ENCODE measurements around the gene LMNA.

The LMNA gene

DNA sequence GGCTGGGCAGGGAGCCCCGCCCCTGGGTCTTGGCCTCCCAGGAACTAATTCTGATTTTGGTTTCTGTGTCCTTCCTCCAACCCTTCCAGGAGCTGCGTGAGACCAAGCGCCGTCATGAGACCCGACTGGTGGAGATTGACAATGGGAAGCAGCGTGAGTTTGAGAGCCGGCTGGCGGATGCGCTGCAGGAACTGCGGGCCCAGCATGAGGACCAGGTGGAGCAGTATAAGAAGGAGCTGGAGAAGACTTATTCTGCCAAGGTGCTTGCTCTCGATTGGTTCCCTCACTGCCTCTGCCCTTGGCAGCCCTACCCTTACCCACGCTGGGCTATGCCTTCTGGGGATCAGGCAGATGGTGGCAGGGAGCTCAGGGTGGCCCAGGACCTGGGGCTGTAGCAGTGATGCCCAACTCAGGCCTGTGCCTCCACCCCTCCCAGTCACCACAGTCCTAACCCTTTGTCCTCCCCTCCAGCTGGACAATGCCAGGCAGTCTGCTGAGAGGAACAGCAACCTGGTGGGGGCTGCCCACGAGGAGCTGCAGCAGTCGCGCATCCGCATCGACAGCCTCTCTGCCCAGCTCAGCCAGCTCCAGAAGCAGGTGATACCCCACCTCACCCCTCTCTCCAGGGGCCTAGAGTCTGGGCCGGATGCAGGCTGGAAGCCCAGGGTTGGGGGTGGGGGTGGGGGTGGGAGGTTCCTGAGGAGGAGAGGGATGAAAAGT is 20.4 kb downstream of the LMNA start:
- no peak overlapping the region for H3K4me2 ChIP-seq (ENCODE audit: low read length)
- no peak overlapping the region for H3K23ac ChIP-seq (ENCODE audit: low read length)
- H2AK5ac ChIP-seq (ENCODE audit: low read length) = no peak overlapping the region
- no peak overlapping the region for H3K56ac ChIP-seq (ENCODE audit: low read length)
- H3K4me1 ChIP-seq (ENCODE audit: control insufficient read depth, low read depth, low read length) = peaks cover 3% of the 10 kb centered on the region
- no peak overlapping the region for H3K18ac ChIP-seq (ENCODE audit: low read length)
- no peak overlapping the region for H3K9ac ChIP-seq (ENCODE audit: low read length)
- H2BK15ac ChIP-seq (replicated peaks; ENCODE audit: low read depth) = no peak overlapping the region
- DNase-seq = no peak
- H3K4me3 ChIP-seq (ENCODE audit: low read length) = no peak overlapping the region
- no peak overlapping the region for H2BK120ac ChIP-seq (ENCODE audit: low read depth, low read length)
- peaks cover 12% of the 10 kb centered on the region for H3K36me3 ChIP-seq (ENCODE audit: control insufficient read depth, insufficient read depth, low read length)
- no peak overlapping the region for H3K4ac ChIP-seq (ENCODE audit: low read depth, low read length)
- no peak overlapping the region for H4K5ac ChIP-seq (ENCODE audit: low read length)
- H4K8ac ChIP-seq (ENCODE audit: low read depth, low read length) = no peak overlapping the region
- H3K79me2 ChIP-seq (ENCODE audit: control insufficient read depth, insufficient read depth, low read length) = no peaks in the 10 kb centered on the region
- no CpG with 5 or more reads among the region's 18 CpGs for WGBS (ENCODE audit: extremely low coverage, insufficient coverage, low lambda C conversion rate)
- no peak overlapping the region for H3K27ac ChIP-seq (ENCODE audit: low read depth, low read length)
- peaks cover 2% of the 10 kb centered on the region for H3K79me1 ChIP-seq (ENCODE audit: low read length)
- no peak overlapping the region for H2BK5ac ChIP-seq (ENCODE audit: low read length)
- H3K27me3 ChIP-seq (ENCODE audit: insufficient read depth, low read length, poor library complexity) = no peaks in the 10 kb centered on the region

DNA sequence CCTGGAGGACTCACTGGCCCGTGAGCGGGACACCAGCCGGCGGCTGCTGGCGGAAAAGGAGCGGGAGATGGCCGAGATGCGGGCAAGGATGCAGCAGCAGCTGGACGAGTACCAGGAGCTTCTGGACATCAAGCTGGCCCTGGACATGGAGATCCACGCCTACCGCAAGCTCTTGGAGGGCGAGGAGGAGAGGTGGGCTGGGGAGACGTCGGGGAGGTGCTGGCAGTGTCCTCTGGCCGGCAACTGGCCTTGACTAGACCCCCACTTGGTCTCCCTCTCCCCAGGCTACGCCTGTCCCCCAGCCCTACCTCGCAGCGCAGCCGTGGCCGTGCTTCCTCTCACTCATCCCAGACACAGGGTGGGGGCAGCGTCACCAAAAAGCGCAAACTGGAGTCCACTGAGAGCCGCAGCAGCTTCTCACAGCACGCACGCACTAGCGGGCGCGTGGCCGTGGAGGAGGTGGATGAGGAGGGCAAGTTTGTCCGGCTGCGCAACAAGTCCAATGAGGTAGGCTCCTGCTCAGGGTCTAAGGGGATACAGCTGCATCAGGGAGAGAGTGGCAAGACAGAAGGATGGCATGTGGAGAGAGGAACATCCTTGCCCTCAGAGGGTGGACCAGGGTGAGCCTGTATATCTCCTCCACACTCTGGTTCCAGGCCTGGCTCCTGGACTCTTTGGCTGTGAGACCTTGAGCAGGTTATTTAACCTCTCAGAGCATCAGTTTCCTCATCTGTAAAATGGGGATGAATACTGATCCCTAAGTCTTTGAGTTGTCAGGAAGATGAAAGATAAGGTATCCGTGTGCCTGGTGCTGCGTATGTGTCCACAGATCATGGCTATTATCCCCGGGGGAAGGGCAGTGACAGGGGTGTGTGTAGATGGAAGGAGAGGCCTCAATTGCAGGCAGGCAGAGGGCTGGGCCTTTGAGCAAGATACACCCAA is 21.7 kb downstream of the LMNA start:
- H3K4me2 ChIP-seq (ENCODE audit: low read length) = no peak overlapping the region
- H3K79me2 ChIP-seq (ENCODE audit: control insufficient read depth, insufficient read depth, low read length) = no peaks in the 10 kb centered on the region
- WGBS (ENCODE audit: extremely low coverage, insufficient coverage, low lambda C conversion rate) = no CpG with 5 or more reads among the region's 34 CpGs
- H4K5ac ChIP-seq (ENCODE audit: low read length) = no peak overlapping the region
- H3K9ac ChIP-seq (ENCODE audit: low read length) = no peak overlapping the region
- H3K4me1 ChIP-seq (ENCODE audit: control insufficient read depth, low read depth, low read length) = no peaks in the 10 kb centered on the region
- H3K4me3 ChIP-seq (ENCODE audit: low read length) = no peak overlapping the region
- no peak overlapping the region for H3K27ac ChIP-seq (ENCODE audit: low read depth, low read length)
- H4K8ac ChIP-seq (ENCODE audit: low read depth, low read length) = no peak overlapping the region
- H2BK120ac ChIP-seq (ENCODE audit: low read depth, low read length) = no peak overlapping the region
- H3K18ac ChIP-seq (ENCODE audit: low read length) = no peak overlapping the region
- no peak for DNase-seq
- H3K27me3 ChIP-seq (ENCODE audit: insufficient read depth, low read length, poor library complexity) = no peaks in the 10 kb centered on the region
- H3K4ac ChIP-seq (ENCODE audit: low read depth, low read length) = no peak overlapping the region
- H2AK5ac ChIP-seq (ENCODE audit: low read length) = no peak overlapping the region
- H3K36me3 ChIP-seq (ENCODE audit: control insufficient read depth, insufficient read depth, low read length) = peaks cover 12% of the 10 kb centered on the region
- no peak overlapping the region for H3K56ac ChIP-seq (ENCODE audit: low read length)
- H3K79me1 ChIP-seq (ENCODE audit: low read length) = no peaks in the 10 kb centered on the region
- H2BK5ac ChIP-seq (ENCODE audit: low read length) = no peak overlapping the region
- H2BK15ac ChIP-seq (replicated peaks; ENCODE audit: low read depth) = no peak overlapping the region
- H3K23ac ChIP-seq (ENCODE audit: low read length) = no peak overlapping the region

DNA sequence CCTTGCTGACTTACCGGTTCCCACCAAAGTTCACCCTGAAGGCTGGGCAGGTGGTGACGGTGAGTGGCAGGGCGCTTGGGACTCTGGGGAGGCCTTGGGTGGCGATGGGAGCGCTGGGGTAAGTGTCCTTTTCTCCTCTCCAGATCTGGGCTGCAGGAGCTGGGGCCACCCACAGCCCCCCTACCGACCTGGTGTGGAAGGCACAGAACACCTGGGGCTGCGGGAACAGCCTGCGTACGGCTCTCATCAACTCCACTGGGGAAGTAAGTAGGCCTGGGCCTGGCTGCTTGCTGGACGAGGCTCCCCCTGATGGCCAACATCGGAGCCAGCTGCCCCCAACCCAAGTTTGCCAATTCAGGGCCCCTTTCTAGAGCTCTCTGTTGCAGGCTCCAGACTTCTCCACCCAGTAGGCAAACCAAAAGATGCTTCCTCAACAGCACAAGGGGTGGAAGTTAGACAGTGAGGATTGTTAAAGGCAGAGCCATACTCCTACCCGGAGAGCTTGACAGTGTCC is 22.5 kb downstream of the LMNA start:
- Histone ChIP-seq H3K4ac (ENCODE audit: low read depth, low read length) (no peak overlapping the region), H3K79me2 (ENCODE audit: control insufficient read depth, insufficient read depth, low read length) (no peaks in the 10 kb centered on the region), H3K27me3 (ENCODE audit: insufficient read depth, low read length, poor library complexity) (no peaks in the 10 kb centered on the region), H3K36me3 (ENCODE audit: control insufficient read depth, insufficient read depth, low read length) (peaks cover 12% of the 10 kb centered on the region), H4K8ac (ENCODE audit: low read depth, low read length) (no peak overlapping the region), H2AK5ac (ENCODE audit: low read length) (no peak overlapping the region), H3K23ac (ENCODE audit: low read length) (no peak overlapping the region), H3K56ac (ENCODE audit: low read length) (no peak overlapping the region), H2BK15ac (replicated peaks; ENCODE audit: low read depth) (no peak overlapping the region), H2BK5ac (ENCODE audit: low read length) (no peak overlapping the region), H3K4me3 (ENCODE audit: low read length) (no peak overlapping the region), H3K4me1 (ENCODE audit: control insufficient read depth, low read depth, low read length) (no peaks in the 10 kb centered on the region), H3K79me1 (ENCODE audit: low read length) (no peaks in the 10 kb centered on the region), H3K27ac (ENCODE audit: low read depth, low read length) (no peak overlapping the region), H3K18ac (ENCODE audit: low read length) (no peak overlapping the region), H4K5ac (ENCODE audit: low read length) (no peak overlapping the region), H3K9ac (ENCODE audit: low read length) (no peak overlapping the region), H2BK120ac (ENCODE audit: low read depth, low read length) (no peak overlapping the region), H3K4me2 (ENCODE audit: low read length) (no peak overlapping the region)
- WGBS (ENCODE audit: extremely low coverage, insufficient coverage, low lambda C conversion rate) = no CpG with 5 or more reads among the region's 12 CpGs
- DNase-seq = peak; percentile 45

DNA sequence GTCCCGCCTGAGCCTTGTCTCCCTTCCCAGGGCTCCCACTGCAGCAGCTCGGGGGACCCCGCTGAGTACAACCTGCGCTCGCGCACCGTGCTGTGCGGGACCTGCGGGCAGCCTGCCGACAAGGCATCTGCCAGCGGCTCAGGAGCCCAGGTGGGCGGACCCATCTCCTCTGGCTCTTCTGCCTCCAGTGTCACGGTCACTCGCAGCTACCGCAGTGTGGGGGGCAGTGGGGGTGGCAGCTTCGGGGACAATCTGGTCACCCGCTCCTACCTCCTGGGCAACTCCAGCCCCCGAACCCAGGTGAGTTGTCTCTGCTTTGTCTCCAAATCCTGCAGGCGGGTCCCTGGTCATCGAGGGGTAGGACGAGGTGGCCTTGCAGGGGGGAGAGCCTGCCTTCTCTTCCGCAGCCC is 24.0 kb downstream of the LMNA start:
- Histone ChIP-seq H2AK5ac (ENCODE audit: low read length) (no peak overlapping the region), H2BK120ac (ENCODE audit: low read depth, low read length) (no peak overlapping the region), H3K23ac (ENCODE audit: low read length) (no peak overlapping the region), H3K4me3 (ENCODE audit: low read length) (no peak overlapping the region), H3K9ac (ENCODE audit: low read length) (no peak overlapping the region), H2BK15ac (replicated peaks; ENCODE audit: low read depth) (no peak overlapping the region), H3K36me3 (ENCODE audit: control insufficient read depth, insufficient read depth, low read length) (peaks cover 12% of the 10 kb centered on the region), H3K79me2 (ENCODE audit: control insufficient read depth, insufficient read depth, low read length) (no peaks in the 10 kb centered on the region), H4K5ac (ENCODE audit: low read length) (no peak overlapping the region), H3K18ac (ENCODE audit: low read length) (no peak overlapping the region), H3K4ac (ENCODE audit: low read depth, low read length) (no peak overlapping the region), H3K4me1 (ENCODE audit: control insufficient read depth, low read depth, low read length) (no peaks in the 10 kb centered on the region), H3K27me3 (ENCODE audit: insufficient read depth, low read length, poor library complexity) (no peaks in the 10 kb centered on the region), H2BK5ac (ENCODE audit: low read length) (no peak overlapping the region), H3K27ac (ENCODE audit: low read depth, low read length) (no peak overlapping the region), H3K56ac (ENCODE audit: low read length) (no peak overlapping the region), H3K79me1 (ENCODE audit: low read length) (no peaks in the 10 kb centered on the region), H4K8ac (ENCODE audit: low read depth, low read length) (no peak overlapping the region), H3K4me2 (ENCODE audit: low read length) (no peak overlapping the region)
- no peak for DNase-seq
- no CpG with 5 or more reads among the region's 22 CpGs for WGBS (ENCODE audit: extremely low coverage, insufficient coverage, low lambda C conversion rate)

DNA sequence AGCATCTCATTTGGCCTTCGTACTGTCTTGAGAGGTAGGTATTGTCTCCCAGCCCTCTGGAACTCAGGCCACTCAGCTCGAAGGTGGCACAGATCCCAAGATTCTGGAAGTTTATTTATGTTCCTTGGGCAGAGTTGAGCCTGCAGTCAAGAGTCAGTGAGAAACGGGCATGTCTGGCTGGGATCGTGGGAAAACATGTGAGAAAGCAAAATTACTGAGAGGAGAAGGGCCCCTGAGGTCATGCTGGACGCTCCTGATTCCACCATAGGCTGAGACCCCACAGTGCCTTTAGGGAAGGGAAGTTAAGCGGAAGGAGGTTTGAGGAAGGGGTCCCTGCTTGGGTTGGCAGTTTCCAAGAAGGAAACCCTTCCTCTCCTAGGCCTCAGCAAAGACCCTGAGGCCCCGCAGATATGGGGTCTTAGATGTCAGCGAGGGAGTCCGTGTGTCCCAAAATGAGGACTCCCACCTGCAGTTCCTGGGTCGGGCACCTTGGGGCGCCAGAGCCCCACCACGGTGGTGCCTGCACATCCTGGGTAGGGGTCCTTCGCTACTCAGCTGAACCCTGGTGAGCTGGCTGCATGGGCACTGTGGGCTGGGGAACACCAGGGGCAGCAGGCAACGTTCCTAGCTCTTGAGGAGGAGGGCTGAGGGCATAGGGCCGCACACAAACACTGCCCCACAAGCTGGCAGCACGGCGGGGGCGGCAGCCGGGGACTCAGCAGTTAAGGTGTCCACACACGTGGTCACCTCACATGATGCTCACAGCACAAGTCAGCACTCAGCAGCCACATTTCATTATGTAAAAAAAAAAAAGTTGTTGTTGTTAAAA is 26.6 kb downstream of the LMNA start:
- WGBS (ENCODE audit: extremely low coverage, insufficient coverage, low lambda C conversion rate) = no CpG with 5 or more reads among the region's 20 CpGs
- Histone ChIP-seq H3K4me3 (ENCODE audit: low read length) (no peak overlapping the region), H3K9ac (ENCODE audit: low read length) (no peak overlapping the region), H4K5ac (ENCODE audit: low read length) (no peak overlapping the region), H3K27me3 (ENCODE audit: insufficient read depth, low read length, poor library complexity) (no peaks in the 10 kb centered on the region), H3K79me2 (ENCODE audit: control insufficient read depth, insufficient read depth, low read length) (no peaks in the 10 kb centered on the region), H3K4me1 (ENCODE audit: control insufficient read depth, low read depth, low read length) (no peaks in the 10 kb centered on the region), H3K27ac (ENCODE audit: low read depth, low read length) (no peak overlapping the region), H2BK5ac (ENCODE audit: low read length) (no peak overlapping the region), H3K56ac (ENCODE audit: low read length) (peak overlapping the region; percentile 27), H3K23ac (ENCODE audit: low read length) (no peak overlapping the region), H3K79me1 (ENCODE audit: low read length) (no peaks in the 10 kb centered on the region), H4K8ac (ENCODE audit: low read depth, low read length) (no peak overlapping the region), H2BK15ac (replicated peaks; ENCODE audit: low read depth) (no peak overlapping the region), H2AK5ac (ENCODE audit: low read length) (no peak overlapping the region), H3K18ac (ENCODE audit: low read length) (no peak overlapping the region), H3K4ac (ENCODE audit: low read depth, low read length) (no peak overlapping the region), H3K4me2 (ENCODE audit: low read length) (no peak overlapping the region), H2BK120ac (ENCODE audit: low read depth, low read length) (no peak overlapping the region), H3K36me3 (ENCODE audit: control insufficient read depth, insufficient read depth, low read length) (peaks cover 11% of the 10 kb centered on the region)
- peak; percentile 81 for DNase-seq

Measured in mesendoderm (in vitro differentiated cells).